Kidney (tissue), 14 donors: ENCODE measurements around the gene PRR5L. TPM values are rescaled to one million over a fixed set of nuclear protein-coding genes. Genes with fewer than 3 reads are reported as not detected.
"Not testable (repeated sequence)": the region's sequence is repeated elsewhere in the genome, so short reads cannot be mapped to it uniquely, and the experiment has no call there.

Experiments
- DNase-seq, 5 donors: peaks; one replicate each; pipeline ENCODE4 v3.0.0-alpha.2; 2013 to 2020
- FAIRE-seq: peaks from 2 replicates; lab custom pipeline; 2012; peaks lifted over from hg19 to GRCh38; lab: Jason Lieb, UNC
- H3K27ac ChIP-seq, 2 donors: one replicate each; pipeline ENCODE4 v1.7.0; 2013; ENCODE audit warnings: low read depth in 2 of 2, low read length in 2 of 2, inconsistent platforms in 1 of 2
- H3K27me3 ChIP-seq: one replicate; pipeline ENCODE4 v1.7.1; 2013; ENCODE audit warnings: low read length, inconsistent platforms; ENCODE audit not compliant: control insufficient read depth, insufficient read depth
- H3K36me3 ChIP-seq, 3 donors: one replicate each; pipeline versions ENCODE4 v1.7.0 to v1.7.1; 2013; ENCODE audit warnings: low read length in 3 of 3, control low read depth in 1 of 3, inconsistent platforms in 1 of 3; ENCODE audit not compliant: insufficient read depth in 3 of 3, control insufficient read depth in 2 of 3
- H3K4me1 ChIP-seq, 3 donors: one replicate each; pipeline versions ENCODE4 v1.7.0 to v1.7.1; 2013; ENCODE audit warnings: low read length in 3 of 3, inconsistent platforms in 1 of 3, low read depth in 1 of 3; ENCODE audit not compliant: control insufficient read depth in 2 of 3, insufficient read depth in 2 of 3
- H3K4me3 ChIP-seq, 3 donors: one replicate each; pipeline versions ENCODE4 v1.7.0 to v1.8.1; 2013; ENCODE audit warnings: low read length in 3 of 3, control low read depth in 1 of 3, inconsistent platforms in 1 of 3
- H3K9ac ChIP-seq, 3 donors: one replicate each; pipeline versions ENCODE4 v1.7.0 to v1.7.1; 2013; ENCODE audit warnings: low read length in 3 of 3, control low read depth in 1 of 3, inconsistent platforms in 1 of 3
- H3K9me3 ChIP-seq, 3 donors: one replicate each; pipeline versions ENCODE4 v1.7.0 to v1.7.1; 2013; ENCODE audit warnings: low read length in 3 of 3, control low read depth in 1 of 3, inconsistent platforms in 1 of 3; ENCODE audit not compliant: control insufficient read depth in 2 of 3, insufficient read depth in 1 of 3
- intact Hi-C: fragments of 100-400 bp; cut with DNase I; formaldehyde crosslinking; loops from one replicate; pipeline ENCODE4 v1.11.1; 2022
- polyA plus RNA-seq: library from polyadenylated mRNA; stranded (reverse); fragments of 350-450 nt; fragmentation: Illumina TruSeq; extraction: RNeasy Lipid Tissue Mini Kit (QIAGEN cat#74804); gene quantifications from one replicate; pipeline ENCODE4 v1.2.3, GENCODE V29; 2014; ENCODE audit warnings: low read depth, low replicate concordance; ENCODE audit not compliant: insufficient read depth
- total RNA-seq: library from RNA; stranded (reverse); fragmentation: NEBNext Ultra II Directional; extraction: Animal tissue kit (Norgen Biotek cat#: 25700); gene quantifications from one replicate; pipeline ENCODE4 v1.2.1, GENCODE V29; 2021
- TF ChIP-seq, protein P1 (sequence below): IDR thresholded peaks from 3 replicates; pipeline ENCODE4 v1.5.1; 2012; ENCODE audit warnings: mild to moderate bottlenecking, moderate library complexity, borderline replicate concordance; ENCODE audit not compliant: insufficient read depth; ENCODE audit errors: extremely low read depth
- donor health status: control.
- donor health status: control.
- donor health status: control.
- donor health status: control.
- donor health status: control.
- donor health status: DM: yes; HTN: yes; CAD: no.
- donor health status: Normal renal cell carcinoma (clear cell type).

Gene PRR5L
- total and polyA plus RNA-seq, 2 donors from 2014 or later, result 6.3 to 17.5 TPM

DNA sequence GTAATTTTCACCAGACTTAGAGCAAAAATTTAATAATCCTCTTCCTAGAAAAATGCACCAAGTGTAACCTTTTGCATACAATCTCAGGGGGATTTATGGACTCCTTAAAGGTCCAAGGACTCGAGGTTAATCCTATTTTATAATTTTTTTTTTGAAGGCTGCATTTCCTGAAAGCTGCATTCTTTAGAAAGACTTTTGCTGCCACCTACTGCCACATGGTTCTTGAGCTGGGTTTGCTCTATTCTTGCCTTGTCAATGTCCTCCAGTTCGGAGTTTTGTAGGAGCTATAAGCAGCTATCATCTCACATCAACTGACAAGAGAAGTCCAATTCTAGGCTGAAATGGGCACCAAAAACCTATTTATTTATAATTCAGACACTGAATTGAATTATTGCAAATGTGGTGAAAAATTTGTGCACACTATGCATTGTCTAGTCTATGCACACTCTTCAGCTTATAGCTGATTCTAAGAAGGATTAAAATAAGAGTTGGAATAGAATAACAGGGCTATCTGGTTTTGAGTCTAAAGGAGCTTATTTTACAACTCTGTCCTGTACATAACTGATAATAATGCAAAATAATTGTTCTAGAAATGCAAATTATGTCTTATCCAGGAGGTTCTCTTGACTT, 182.7 kb downstream of the PRR5L start:
- intact Hi-C loops, result loop anchor here (10.0 kb wide), 1 partner anchor 184 kb away; the partner anchor contains the start of gene PRR5L
- DNase-seq, result peak in 3 of 5 donors; percentile 53 to 85 (median 81)
- no peak overlapping the region for H3K27ac ChIP-seq

DNA sequence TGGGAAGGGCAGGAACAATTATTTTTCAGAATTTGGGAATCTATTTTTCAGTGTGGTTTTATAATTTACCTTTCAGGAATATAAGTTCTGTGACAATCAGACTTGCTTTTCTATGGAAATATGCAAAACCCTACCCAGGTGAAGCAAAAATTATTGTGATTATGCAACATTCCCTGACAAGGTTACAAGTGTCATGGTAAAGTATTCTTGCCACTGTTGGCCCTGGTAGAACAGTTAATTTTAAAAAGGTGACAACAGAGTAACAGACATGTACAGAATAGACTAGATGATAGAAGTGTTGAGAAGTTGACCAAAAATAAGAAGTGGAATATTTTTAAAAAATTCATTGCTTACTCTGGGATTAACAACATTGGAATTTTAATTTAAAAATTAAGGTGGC, 184.7 kb downstream of the PRR5L start:
- Histone ChIP-seq H3K27ac (no peak overlapping the region), H3K4me1 (no peaks in the 10 kb centered on the region), H3K36me3 (peaks cover 0 to 9% (median 6%) of the 10 kb centered on the region in 3 donors), H3K4me3 (no peak overlapping the region), H3K27me3 (no peaks in the 10 kb centered on the region), H3K9me3 (no peaks in the 10 kb centered on the region), H3K9ac (no peak overlapping the region)
- DNase-seq, result no peak
- TF ChIP-seq, protein P1, sequence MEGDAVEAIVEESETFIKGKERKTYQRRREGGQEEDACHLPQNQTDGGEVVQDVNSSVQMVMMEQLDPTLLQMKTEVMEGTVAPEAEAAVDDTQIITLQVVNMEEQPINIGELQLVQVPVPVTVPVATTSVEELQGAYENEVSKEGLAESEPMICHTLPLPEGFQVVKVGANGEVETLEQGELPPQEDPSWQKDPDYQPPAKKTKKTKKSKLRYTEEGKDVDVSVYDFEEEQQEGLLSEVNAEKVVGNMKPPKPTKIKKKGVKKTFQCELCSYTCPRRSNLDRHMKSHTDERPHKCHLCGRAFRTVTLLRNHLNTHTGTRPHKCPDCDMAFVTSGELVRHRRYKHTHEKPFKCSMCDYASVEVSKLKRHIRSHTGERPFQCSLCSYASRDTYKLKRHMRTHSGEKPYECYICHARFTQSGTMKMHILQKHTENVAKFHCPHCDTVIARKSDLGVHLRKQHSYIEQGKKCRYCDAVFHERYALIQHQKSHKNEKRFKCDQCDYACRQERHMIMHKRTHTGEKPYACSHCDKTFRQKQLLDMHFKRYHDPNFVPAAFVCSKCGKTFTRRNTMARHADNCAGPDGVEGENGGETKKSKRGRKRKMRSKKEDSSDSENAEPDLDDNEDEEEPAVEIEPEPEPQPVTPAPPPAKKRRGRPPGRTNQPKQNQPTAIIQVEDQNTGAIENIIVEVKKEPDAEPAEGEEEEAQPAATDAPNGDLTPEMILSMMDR, result no peak
- intact Hi-C loops, result no loop called here
- no peak for FAIRE-seq

More for the DNA sequence above, 182.7 kb downstream of the PRR5L start:
- H3K36me3 ChIP-seq, result no peaks in the 10 kb centered on the region
- TF ChIP-seq, protein P1, result peak; percentile 75
- FAIRE-seq, result peak; percentile 68
- no peak overlapping the region for H3K4me3 ChIP-seq
- H3K9ac ChIP-seq, result no peak overlapping the region
- no peaks in the 10 kb centered on the region for H3K4me1 ChIP-seq
- H3K27me3 ChIP-seq, result no peaks in the 10 kb centered on the region
- no peaks in the 10 kb centered on the region for H3K9me3 ChIP-seq

GRCh38 chr11:36483042-36483441, 187.0 kb downstream of the PRR5L start:
- DNase-seq, H3K9me3 ChIP-seq, H3K4me1 ChIP-seq, FAIRE-seq, H3K27me3 ChIP-seq, intact Hi-C loops, H3K4me3 ChIP-seq, H3K9ac ChIP-seq, H3K27ac ChIP-seq: not testable (repeated sequence)
- H3K36me3 ChIP-seq, result peaks cover 2 to 19% (median 11%) of the 10 kb centered on the region in 3 donors

DNA sequence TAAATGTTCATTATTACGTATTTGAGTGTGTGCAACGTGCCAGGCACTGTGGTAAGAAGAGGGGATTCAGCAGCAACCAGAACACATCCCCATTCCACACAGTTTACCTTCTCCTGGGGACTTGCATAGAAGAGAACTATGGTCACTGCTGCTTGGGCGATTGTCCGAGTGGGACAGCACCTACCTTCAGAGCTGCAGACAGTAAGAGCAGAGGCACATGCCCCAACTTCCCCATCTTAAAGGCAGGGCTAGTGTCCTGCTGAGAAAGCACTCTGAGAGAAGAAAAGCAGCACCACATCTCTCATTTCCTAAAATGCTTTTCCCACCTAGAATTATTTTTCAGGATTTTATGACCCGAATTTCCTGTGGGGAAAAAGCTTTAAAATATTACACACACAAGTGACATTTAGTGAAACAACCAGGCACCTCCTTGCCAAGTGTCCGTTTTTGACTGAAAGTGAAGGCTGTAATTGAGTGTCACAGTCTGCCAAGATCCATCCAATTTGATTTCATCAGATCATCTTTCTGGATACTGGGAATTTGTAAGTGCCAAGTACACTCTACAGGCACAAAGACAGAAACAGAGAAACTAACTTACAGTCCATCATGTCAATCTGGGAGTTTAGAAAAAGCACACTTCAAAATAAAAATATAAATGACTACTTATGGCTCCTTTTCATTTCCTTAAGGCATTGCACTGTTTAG, 189.4 kb downstream of the PRR5L start:
- Histone ChIP-seq H3K4me1 (no peaks in the 10 kb centered on the region), H3K4me3 (no peak overlapping the region), H3K9ac (no peak overlapping the region), H3K9me3 (no peaks in the 10 kb centered on the region), H3K27ac (no peak overlapping the region), H3K27me3 (no peaks in the 10 kb centered on the region), H3K36me3 (peaks cover 4 to 37% (median 27%) of the 10 kb centered on the region in 3 donors)
- DNase-seq (no peak), FAIRE-seq (no peak)
- intact Hi-C loops, result no loop called here
- TF ChIP-seq, protein P1, result no peak
